DOHH2 (cell line): ENCODE results near the gene PNPO.

Experiments used
- CTCF ChIP-seq: fragments of 200-600 bp; sonication (generic); IDR thresholded peaks from one replicate; pipeline ENCODE4 v1.5.1; 2014; ENCODE audit warnings: antibody characterized with exemption, mild to moderate bottlenecking, low read depth, low read length; ENCODE audit not compliant: poor library complexity, severe bottlenecking
- EZH2phosphoT487 ChIP-seq: fragments of 200-600 bp; sonication (generic); IDR thresholded peaks from 2 replicates; pipeline ENCODE4 v1.6.1; 2017; ENCODE audit warnings: borderline replicate concordance, mild to moderate bottlenecking, antibody characterized with exemption, low read length, moderate library complexity, mixed read lengths

- TF ChIP-seq CTCF = no peak
- TF ChIP-seq EZH2phosphoT487 = no peak
Observed at GRCh38 chr17:47973541-47973940, 32.2 kb downstream of the PNPO start.
